Pons (tissue), 1 donor: ENCODE results near the gene CAMK1D.

Source experiments
- DNase-seq: peaks from one replicate; pipeline ENCODE4 v3.0.0-alpha.2; 2016; ENCODE audit warnings: low spot score

Gene CAMK1D

DNA sequence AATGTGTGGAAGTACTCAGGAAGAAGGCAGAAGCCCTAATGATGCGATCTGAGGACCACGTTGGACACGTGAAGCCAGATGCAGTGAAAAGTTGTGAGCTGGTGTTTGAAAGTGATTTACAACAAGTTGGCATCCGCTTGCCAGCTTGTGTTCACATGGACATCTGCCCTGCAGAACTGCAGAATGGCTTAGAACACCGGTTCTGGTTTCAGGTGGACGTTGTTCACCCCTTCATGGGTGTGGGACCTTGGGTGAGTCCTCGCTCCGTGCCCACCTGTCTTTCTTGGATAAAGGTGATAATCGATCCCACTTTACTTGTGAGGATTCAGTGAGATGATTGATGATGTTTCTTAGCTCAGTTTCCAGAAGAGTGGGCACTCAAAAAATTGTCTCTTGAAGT lies 53.8 kb downstream of the CAMK1D start:
- DNase-seq = no peak

DNA sequence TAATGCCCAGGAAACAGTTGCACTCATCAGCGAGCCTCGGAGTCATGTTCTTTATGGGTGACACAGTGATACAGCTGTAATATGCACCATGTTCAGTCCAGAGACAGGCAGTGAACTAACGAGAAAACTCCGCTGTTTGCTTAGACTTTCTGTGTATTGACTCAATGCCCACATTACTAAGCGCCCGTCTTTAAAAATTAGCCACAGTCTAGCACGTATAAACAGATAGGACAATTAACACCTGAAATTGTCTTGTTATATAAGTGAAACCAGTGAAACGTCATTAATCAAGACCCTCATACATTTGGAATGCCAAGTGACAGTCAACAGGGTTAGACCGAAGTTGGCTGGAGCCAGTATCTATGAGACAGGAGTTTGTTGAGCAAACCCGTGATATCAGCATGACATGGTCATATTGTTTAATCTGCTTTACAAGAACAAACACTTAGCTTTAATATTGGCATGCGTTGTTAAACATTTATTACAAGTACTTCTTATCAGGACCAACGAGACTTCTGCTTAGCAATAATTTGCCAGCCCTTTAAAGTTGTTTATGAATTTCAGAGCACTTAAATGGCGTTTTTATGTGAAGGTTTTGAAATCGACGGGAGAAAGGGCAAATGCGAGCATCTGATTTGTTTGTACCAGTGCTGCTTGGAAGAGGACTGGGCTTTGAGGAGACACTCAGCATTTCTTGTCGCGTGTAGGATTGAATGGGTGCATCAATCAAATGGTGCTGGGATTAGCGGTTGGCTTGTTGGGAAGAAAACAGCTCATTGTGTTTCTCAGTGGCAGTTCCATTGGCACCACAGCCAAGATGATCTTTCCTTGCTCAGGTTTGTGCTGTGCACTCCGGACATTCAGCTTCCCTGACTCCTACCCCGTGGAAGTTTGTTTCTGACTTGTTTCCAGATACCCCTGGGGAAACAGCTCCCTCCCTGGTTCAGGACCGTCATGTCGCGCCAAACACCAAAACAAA lies 56.3 kb downstream of the CAMK1D start:
- no peak for DNase-seq

DNA sequence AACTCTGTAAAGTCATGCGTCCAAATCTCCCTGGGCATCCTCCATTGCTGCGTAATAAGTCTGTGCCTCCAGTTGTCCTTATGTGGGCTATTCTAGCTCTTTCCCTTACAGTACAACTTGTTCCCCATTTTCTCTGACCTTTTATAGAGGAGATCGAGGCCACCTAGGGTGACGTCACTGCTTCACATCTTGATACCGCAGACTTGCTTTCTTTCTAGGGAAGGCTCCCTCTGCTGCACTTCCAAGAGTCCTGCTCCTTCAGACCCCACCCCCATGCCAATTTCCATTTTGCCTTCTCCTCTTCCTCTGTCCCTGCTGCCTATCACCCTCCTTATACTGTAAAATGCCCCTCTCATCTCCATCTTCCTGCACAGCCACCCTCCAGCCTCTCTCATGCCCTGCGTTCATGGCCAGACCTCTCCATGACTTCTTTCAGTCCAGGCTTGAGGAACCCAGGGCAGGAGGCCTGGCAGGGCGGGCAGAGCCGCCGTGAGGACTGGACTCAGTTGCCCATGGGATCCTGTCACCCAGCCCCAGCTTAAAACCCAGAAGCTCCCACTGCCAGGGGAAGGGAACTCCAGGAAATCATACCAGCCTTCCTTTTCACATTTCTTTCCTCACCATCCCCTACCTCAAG lies 57.5 kb downstream of the CAMK1D start:
- no peak for DNase-seq

DNA sequence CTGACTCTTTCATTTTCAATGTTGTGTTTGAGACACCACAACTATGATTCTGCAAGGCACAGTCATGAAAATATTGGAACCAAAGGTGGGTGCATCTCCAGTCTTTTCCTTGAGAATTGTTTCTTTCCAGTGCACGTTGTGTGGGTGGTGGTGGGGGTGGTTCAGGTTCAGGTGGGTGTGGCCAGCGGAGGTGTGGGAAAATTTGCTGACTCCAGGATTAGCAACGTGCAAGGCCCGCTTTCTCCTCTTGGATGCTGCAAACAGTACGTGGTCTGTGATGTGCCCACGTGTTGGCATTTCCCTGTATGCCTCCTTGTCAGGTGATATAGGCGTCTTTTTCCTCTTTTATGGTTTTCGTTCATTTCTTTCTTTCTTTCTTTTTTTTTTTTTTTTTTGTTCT lies 59.1 kb downstream of the CAMK1D start:
- DNase-seq = no peak

DNA sequence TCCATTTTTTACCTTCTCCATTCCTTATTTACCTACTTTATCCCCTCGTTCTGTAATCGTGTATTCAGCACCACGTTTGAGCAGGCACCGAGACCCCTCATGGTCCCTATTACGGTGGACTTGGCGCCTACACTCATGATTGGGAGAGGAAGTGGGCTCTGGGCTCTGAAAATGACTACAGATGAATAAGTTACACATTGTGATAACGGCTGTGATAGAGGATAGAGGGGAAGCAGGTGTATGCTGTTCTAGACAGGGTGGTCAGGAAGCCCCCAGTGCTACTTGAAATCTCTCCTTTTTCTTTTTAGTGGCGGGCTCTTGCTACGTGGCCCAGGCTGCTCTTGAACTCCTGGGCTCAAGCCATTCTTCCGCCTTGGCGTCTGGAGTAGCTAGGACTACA lies 59.8 kb downstream of the CAMK1D start:
- DNase-seq = no peak

DNA sequence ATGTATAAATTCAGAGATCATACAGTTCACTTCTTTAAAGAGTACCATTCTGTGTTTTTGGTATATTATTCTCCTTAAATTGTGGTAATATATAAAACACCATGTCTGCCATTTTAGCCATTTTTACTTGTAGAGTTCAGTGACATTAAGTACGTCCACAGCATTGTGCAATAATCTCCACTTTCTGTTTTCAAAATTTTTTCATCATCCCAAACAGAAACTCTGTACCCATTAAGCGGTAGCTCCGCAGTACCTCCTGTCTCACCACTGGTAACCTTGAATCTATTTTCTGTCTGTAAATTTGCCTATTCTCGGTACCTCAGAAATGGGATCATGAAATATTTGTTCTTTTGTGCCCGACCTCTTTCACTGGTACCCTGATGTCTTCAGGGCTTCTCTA lies 60.3 kb downstream of the CAMK1D start:
- DNase-seq = no peak

DNA sequence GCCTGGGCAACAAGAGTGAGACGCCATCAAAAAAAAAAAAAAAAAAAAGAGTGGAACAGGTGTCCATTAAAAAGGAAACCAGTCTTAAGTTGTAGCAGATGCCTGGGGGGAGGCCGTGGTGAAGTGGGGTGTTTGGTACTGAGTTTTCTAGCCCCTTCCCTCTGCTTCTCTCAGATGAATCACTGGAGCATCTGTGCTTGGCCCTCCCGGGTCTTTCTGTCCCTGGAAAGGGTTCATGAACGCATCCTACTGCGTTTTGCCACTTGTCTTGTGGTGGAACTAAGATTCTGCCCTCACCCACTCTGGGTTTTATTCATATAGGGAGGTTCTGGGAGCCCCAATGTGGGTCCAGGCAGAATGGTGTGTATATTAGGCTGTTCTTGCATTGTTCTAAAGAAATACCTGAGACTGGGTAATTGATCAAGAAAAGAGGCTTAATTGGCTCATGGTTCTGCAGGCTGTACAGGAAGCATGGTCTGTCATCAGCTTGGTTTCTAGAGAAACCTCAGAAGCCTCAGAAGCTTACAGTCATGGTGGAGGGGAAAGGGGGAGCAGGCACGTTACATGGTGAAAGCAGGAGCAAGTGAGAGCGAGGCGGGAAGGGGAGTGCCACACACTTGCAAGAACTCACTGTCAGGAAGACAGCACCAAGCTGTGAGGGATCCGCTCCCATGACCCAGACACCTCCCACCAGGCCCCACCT lies 63.5 kb downstream of the CAMK1D start:
- DNase-seq = no peak

DNA sequence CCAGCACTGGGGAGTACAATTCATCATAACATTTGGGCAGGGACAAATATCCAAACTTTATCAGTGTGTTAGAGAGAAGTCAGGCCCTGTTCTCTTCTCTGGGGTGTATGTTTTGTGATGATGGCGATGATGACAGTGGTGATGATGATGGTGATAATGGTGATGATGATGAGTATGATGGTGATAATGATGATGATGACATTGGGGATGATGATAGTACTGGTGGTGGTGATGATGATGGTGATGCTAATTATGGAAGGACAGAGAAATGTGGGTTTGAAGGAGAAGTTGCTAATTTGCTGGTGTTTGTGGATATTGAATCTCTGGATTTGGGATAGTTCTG lies 64.0 kb downstream of the CAMK1D start:
- DNase-seq = no peak

DNA sequence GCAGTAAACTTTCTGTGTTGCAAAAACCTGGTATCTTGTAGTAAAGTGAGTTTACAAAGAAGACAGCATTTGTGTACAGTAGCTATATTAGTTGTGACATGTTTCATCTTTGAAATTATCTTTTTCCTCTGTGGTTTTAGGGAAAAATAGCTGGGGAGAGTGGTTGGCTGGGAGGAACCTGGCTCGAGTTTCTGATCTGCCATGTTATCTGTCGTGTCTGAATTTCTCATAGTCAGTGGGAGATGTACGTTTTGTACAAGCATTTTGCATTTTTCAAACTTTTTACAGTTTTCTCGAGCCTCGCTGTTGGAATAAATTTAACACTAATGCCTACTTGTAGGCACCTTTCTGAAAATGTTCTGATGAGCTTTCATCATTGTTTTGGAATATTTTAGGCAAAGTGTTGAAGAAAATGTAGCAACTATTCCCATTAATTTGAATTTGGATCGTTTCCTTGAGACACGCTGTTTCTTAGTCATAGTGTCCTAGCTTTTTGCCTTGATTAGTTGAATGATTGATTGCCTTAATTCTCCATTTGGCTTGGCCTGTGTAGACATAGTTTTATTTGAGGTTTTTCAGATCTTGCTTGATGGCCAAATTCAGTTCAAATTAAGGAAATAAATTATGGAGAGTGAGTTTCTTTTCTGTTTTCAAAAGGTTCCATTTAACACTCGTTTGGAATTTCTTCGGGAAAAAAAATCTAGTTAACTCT lies 65.1 kb downstream of the CAMK1D start:
- DNase-seq = no peak

DNA sequence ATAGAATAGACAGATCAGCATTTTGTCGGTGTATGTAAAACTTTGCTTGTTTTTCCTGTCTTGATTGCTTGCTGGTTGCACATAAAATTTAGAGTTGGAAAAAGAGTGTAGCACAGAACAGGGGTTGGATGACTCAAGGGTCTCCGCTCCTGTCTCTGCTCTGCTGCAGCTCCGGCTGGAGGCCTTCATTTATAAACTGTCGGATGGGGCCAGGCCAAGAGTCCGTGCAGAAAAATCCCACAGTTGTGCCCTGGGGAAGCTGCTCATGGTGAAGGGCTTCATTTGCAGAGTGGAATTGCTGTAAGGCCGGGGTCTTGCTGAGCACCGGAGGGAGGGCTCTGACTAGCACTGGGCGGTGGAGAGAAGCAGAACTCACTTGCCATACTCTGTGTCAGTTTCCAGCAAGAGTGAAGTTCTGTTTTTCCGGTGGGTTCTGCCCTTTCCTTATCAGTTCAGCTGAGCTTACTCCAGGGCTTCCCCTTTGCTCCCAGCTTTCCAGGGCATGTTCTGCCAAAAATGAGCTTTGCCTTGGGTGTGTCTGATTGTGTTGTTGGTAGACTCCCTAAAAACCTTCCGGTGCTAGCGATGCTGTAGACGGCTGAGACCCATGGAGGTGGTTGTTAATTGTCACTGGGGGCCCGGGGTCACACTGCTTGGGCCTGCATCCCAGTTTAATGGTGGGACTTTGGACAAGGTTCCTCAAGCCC lies 67.2 kb downstream of the CAMK1D start:
- no peak for DNase-seq

DNA sequence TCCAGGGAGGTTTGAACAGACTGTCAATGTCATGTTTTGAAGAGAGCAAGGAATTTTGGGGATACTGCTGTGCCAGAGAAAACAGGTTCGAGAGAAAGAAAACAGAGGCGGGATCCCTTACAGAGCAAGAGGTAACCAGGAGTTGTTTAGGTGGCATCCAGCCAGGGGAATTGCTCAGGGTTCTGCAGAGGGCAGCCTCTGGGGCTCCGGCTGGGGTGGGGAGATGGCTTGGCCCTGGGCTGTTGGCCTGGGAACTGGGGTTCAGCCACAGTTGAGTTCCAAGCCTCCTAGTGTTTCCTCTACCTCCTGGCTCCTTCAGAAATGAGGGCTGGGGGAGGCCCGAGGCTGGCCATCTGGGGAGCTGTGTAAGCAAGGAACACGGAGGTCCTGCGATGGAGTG lies 68.0 kb downstream of the CAMK1D start:
- no peak for DNase-seq

DNA sequence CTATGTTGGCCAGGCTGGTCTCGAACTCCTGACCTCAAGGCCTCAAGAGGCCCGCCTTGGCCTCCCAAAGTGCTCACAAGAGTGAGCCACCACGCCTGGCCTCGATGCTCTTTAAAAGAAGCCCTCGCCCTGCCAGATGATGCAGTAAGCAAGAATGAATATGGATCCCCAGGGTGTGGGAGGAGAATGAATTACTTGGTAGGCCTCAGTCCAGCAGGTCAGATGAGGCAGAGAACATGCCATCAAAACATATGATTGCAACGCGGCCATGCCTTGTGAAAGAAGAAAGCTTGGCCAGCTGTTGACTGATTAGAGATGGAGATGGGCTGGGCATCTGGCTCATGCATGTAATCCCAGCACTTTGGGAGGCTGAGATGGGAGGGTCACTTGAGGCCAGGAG lies 68.7 kb downstream of the CAMK1D start:
- no peak for DNase-seq

DNA sequence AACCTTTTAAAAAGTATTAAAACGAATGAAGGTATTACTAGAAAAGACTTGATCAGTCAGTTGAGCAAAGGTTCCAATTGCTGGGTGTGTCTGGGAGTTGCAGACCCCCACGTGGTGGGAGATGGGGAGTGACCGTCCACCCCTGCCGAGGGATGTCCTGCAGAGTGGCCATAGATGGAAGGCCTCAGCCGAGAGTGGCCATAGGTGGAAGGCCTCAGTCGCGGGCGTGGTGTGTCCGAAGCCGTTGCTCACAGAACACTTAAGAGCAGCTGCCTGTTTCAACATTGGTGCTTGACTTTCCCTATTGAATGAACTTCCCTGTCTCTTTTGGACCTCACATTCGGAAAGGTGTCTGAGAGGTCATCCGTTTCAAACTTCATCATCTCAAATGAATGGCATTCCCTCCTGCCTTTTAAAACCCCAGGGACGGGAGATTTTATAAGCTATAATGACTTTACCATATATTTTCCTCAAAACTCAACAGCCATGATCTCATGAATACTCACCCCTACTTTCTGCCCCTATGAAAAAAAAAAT lies 69.4 kb downstream of the CAMK1D start:
- no peak for DNase-seq

DNA sequence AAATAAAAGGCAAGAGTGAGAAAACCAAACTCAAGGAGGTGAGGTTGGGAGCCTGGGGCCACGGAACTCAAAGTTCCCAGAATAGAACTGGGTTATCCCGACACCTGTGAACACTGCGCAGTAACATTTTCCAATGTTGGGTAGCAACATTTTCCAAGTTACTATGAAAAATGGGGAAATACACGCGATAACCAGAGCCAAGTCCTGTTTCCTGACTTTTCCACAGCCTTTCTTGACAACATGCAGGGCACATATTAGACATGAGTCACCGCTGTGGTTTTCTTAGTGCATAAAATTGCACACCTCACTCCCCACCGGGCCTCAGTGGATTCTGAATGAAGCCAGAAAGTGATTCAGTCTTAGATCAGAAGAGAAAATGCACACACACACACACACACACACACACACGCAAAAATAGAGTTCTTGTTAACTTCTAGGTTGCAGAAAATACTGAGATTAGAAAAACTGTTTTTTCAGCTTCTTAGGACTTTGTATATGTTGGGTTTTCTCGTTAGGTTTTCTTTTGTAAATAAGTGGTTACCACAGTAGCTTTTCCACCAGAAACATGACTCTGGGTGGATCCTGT lies 70.0 kb downstream of the CAMK1D start:
- no peak for DNase-seq

DNA sequence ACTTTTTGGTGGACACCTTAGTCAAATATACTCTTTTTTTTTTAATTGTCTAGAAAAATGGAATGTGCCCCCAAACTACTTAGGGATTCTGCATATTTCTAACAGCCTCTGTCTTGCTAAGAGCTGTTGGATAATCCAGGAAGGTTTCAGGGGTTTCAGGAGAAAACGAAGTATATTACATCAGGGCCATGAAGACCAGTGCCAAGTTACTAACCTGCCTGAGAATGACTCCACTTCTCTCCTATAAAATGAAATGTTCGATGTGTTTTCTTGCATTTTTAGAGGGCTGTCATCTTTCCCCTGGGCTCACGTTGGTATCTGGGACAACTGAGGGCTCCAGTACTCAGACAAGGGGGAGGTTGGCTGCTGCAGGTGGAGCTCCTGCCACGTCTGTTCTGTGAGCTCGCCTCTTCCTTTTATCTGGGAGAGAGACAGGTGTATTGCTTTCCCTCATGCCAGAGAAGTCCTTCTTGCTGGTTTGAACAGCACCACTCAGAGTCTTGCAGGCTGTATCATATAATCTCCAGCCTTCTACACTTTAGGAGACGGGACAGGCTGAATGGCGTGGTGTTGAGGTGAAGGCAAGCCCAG lies 71.3 kb downstream of the CAMK1D start:
- no peak for DNase-seq

DNA sequence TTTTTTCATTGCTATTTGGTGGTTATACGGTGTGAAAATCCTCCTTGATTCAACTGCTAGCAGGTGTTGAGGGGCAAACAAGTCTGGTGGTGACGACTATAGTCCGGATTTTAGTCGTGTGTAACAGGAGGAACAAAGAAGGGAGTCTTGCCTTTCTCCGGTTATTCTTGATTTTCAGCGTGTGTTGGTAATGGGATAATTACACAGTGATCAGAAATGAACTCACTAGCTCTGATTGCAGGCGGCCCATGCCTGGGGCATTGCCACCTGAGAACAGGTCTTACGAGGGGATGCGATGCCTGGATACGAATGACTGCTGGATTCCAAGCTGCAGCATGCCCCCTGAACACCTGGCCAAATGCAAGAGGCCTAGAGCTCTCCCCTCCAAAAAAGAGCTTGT lies 72.8 kb downstream of the CAMK1D start:
- no peak for DNase-seq

DNA sequence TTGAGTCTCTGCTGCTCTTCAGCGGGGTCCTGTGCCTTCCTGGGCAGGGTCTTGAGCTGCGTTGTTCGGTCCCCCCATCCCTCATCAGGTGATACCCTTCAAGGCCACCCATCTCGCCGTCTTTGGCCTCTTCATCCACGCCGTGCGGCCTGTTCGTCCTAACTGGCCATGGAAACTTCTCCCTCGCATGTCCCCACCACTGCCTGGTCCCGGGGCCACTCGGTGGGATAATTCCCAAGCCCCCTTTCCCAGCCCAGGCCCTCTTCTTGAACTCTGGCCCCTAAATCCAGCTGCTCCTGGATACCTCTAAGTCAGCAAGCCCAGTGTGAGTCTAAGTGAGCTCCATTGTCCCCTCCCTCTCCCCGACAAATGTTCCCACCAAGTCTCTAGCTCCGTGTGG lies 74.5 kb downstream of the CAMK1D start:
- DNase-seq = no peak

DNA sequence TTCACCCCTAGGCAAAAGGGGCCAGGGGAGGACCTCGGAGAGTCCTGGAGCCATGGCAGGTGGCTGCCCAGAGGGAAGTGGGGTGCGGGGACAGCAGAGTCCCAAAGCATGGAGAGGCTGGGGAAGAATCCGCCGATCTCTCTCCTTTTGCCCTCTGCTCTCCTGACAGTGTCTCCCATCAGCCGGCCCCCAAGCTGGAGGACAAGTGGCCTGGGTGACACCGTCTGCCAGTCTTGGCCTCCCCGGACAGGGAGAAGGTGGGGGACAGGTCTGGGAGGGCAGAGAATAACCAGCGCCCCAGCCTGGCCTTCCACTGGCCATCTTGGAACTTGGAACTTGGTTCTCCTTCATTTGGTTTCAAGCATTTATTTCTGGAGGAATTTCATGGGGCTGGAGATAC lies 77.9 kb downstream of the CAMK1D start:
- no peak for DNase-seq

DNA sequence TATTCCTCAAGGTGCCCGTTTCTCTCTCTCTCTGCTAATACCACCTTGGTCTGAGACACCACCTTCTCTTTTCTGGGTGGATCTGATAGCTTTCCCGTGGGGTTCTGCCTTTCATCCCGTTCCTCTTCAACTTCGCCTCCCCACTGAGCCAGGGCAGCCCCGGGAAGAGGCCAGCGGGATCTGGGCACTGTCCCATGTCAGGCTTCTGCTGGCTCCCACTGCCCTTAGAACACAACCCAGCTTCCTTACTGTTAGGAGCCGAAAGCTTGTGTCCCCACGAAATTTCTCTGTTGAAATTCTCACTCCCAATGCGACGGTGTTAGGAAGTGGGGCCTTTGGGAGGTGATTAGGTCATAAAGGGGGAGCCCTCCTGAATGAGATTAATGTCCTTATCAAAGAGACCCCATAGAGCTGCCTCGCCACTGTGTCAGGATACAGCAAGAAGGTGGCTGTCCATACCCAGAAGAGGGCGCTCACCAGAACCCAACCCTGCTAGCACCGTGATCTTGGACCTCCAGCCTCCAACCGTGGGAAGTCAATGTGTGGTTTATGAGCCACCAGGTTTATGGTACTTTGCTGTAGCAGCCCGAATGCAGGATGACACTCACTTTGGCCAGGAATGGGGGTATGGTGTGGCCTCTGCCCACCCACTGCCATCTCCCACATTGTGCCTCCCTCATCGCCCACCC lies 79.2 kb downstream of the CAMK1D start:
- DNase-seq = no peak

DNA sequence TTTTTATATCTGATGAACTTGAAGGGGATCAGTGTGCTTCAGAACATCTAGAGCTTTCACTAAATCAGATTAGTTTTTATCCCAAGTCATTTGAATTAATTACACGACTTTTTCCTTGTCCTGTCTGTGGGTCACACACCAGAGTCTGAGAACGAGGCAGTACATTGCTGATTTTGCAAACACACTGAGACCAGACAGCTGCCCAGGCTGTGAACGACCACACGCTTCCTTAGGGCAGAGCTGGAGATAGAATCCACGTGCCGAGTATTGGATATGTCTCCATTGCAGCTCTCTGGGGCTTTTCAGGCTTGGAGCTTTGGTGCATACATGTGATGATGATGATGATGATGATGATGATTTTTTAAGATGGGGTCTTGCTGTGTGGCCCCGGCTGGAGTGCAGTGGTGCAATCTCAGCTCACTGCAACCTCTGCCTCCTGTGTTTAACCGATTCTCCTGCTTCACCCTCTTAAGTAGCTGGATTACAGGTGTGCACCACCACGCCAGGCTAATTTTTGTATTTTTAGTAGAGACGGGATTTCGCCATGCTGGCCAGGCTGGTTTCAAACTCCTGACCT lies 81.1 kb downstream of the CAMK1D start:
- no peak for DNase-seq
